Smooth muscle cell (in vitro differentiated cells): ENCODE measurements around the gene EIF4E2. TPM values are rescaled to one million over a fixed set of nuclear protein-coding genes. Genes with fewer than 3 reads are reported as not detected.

Experiments used
- DNase-seq: peaks from one replicate; lab custom pipeline; 2025; ENCODE audit not compliant: unreplicated experiment; lab: John Stamatoyannopoulos, UW
- H2AFZ ChIP-seq: fragments of 200-600 bp; sonication (generic); 2 replicates; pipeline ENCODE4 v1.6.0; 2016; ENCODE audit warnings: antibody characterized with exemption, low read depth, mild to moderate bottlenecking
- H3F3A ChIP-seq: fragments of 200-600 bp; sonication (generic); 2 replicates; pipeline ENCODE4 v1.6.0; 2017; ENCODE audit warnings: antibody characterized with exemption, low read depth
- H3K27ac ChIP-seq: fragments of 200-600 bp; sonication (generic); 2 replicates; pipeline ENCODE4 v1.5.1; 2016; ENCODE audit warnings: low read depth, mild to moderate bottlenecking
- H3K27me3 ChIP-seq: fragments of 200-600 bp; sonication (generic); 2 replicates; pipeline ENCODE4 v1.6.1; 2016; ENCODE audit warnings: low read depth, mild to moderate bottlenecking
- H3K36me3 ChIP-seq: fragments of 200-600 bp; sonication (generic); 2 replicates; pipeline ENCODE4 v1.5.1; 2016; ENCODE audit warnings: low read depth
- H3K4me1 ChIP-seq: fragments of 200-600 bp; sonication (generic); 2 replicates; pipeline ENCODE4 v1.5.1; 2016; ENCODE audit warnings: low read depth
- H3K4me2 ChIP-seq: fragments of 200-600 bp; sonication (generic); 2 replicates; pipeline ENCODE4 v1.6.0; 2016; ENCODE audit warnings: mild to moderate bottlenecking
- H3K4me3 ChIP-seq: fragments of 200-600 bp; sonication (generic); 2 replicates; pipeline ENCODE4 v1.5.1; 2016; ENCODE audit warnings: mild to moderate bottlenecking
- H3K79me2 ChIP-seq: fragments of 200-600 bp; sonication (generic); 2 replicates; pipeline ENCODE4 v1.6.0; 2016; ENCODE audit warnings: low read depth, mild to moderate bottlenecking
- H3K9ac ChIP-seq: fragments of 200-600 bp; sonication (generic); 2 replicates; pipeline ENCODE4 v1.6.0; 2016; ENCODE audit warnings: low read depth
- H3K9me3 ChIP-seq: fragments of 200-600 bp; sonication (generic); replicated peaks from 2 replicates; pipeline ENCODE4 v1.5.1; 2016; ENCODE audit warnings: low read depth
- H4K20me1 ChIP-seq: fragments of 200-600 bp; sonication (generic); 2 replicates; pipeline ENCODE4 v1.6.0; 2016; ENCODE audit warnings: low read depth
- CTCF ChIP-seq: fragments of 200-600 bp; sonication (generic); IDR thresholded peaks from 2 replicates; pipeline ENCODE4 v1.5.1; 2017; ENCODE audit warnings: borderline replicate concordance, mild to moderate bottlenecking, antibody characterized with exemption; ENCODE audit not compliant: insufficient read depth, poor library complexity, severe bottlenecking
- WGBS: methylation state at CpG from one replicate; pipeline ENCODE4 v1.1.7; 2016; ENCODE audit warnings: low lambda C conversion rate; 5-methylcytosine and 5-hydroxymethylcytosine counted together
- polyA plus RNA-seq: library from polyadenylated mRNA; unstranded; fragments of >200 nt; fragmentation: Nextera tagmentation; extraction: Ambion mirVana; gene quantifications from 2 replicates; pipeline ENCODE4 v1.2.1, GENCODE V29; 2016
- total RNA-seq: library from RNA; depleted of rRNA; stranded (reverse); fragments of >200 nt; gene quantifications from 2 replicates; pipeline ENCODE4 v1.2.3, GENCODE V29; 2014

EIF4E2 gene
- total and polyA plus RNA-seq, 2 experiments from 2014 or later: 83.1 to 189 TPM

GRCh38 chr2:232520489-232520888 is 30.0 kb upstream of the EIF4E2 start:
- 93% methylated on average over 9 of the region's 15 CpGs for WGBS
- peaks cover 49% of the 10 kb centered on the region for H3K27me3 ChIP-seq

DNA sequence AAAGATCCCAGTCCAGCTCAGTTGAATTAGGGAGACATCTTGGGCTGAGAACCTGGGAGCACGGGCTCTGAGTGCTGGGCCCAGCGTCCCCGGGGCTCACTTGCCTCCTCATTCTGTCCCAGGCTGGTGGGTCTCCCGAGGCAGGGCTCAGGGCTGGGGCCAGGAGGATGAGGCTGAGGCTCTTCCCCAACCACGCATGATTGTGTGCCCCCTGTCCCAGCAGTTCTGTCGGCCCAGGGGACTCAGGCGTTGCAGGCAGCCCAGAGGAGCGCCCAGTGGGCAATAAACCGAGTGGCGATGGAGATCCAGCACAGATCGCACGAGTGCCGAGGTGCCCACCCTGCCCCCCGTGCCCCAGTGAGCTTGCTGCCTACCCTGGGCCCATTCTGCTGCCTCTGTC is 29.4 kb upstream of the EIF4E2 start:
- peaks cover 49% of the 10 kb centered on the region for H3K27me3 ChIP-seq
- WGBS: 90% methylated on average over 14 of the region's 14 CpGs

More at GRCh38 chr2:232520489-232520888, 30.0 kb upstream of the EIF4E2 start:
- Histone ChIP-seq H3K27ac (no peak overlapping the region), H3K36me3 (no peaks in the 10 kb centered on the region), H3K79me2 (no peaks in the 10 kb centered on the region), H4K20me1 (no peaks in the 10 kb centered on the region), H3K4me2 (no peak overlapping the region), H3K9me3 (no peaks in the 10 kb centered on the region), H2AFZ (no peak overlapping the region), H3K4me1 (peaks cover 2% of the 10 kb centered on the region), H3F3A (no peaks in the 10 kb centered on the region), H3K9ac (no peak overlapping the region), H3K4me3 (no peak overlapping the region)
- DNase-seq: no peak
- no peak for TF ChIP-seq CTCF

GRCh38 chr2:232521959-232522622 is 28.4 kb upstream of the EIF4E2 start:
- H3K79me2 ChIP-seq: no peaks in the 10 kb centered on the region
- H3F3A ChIP-seq: no peaks in the 10 kb centered on the region
- no peak overlapping the region for H3K27ac ChIP-seq
- no peaks in the 10 kb centered on the region for H4K20me1 ChIP-seq
- H3K27me3 ChIP-seq: peaks cover 49% of the 10 kb centered on the region
- peak; percentile 85 for TF ChIP-seq CTCF
- no peaks in the 10 kb centered on the region for H3K9me3 ChIP-seq
- no peak overlapping the region for H2AFZ ChIP-seq
- H3K4me1 ChIP-seq: peaks cover 4% of the 10 kb centered on the region
- no peak overlapping the region for H3K9ac ChIP-seq
- peak; percentile 11 for DNase-seq
- 16% methylated on average over 49 of the region's 66 CpGs for WGBS
- no peak overlapping the region for H3K4me3 ChIP-seq
- H3K36me3 ChIP-seq: no peaks in the 10 kb centered on the region
- peak overlapping the region; percentile 74 for H3K4me2 ChIP-seq

More for the DNA sequence above, 29.4 kb upstream of the EIF4E2 start:
- no peak overlapping the region for H2AFZ ChIP-seq
- no peaks in the 10 kb centered on the region for H3K36me3 ChIP-seq
- TF ChIP-seq CTCF: no peak
- no peaks in the 10 kb centered on the region for H3K9me3 ChIP-seq
- H3K27ac ChIP-seq: no peak overlapping the region
- H3K79me2 ChIP-seq: no peaks in the 10 kb centered on the region
- H4K20me1 ChIP-seq: no peaks in the 10 kb centered on the region
- peaks cover 4% of the 10 kb centered on the region for H3K4me1 ChIP-seq
- no peak overlapping the region for H3K4me2 ChIP-seq
- H3K4me3 ChIP-seq: no peak overlapping the region
- no peaks in the 10 kb centered on the region for H3F3A ChIP-seq
- H3K9ac ChIP-seq: no peak overlapping the region
- no peak for DNase-seq
